NCI-H187 (cell line): ENCODE measurements around the gene PIGS.

ENCODE experiments used
- DNase-seq, 2 experiments: peaks; one replicate each; lab custom pipeline; 2025; lab: John Stamatoyannopoulos, UW

Gene PIGS

GRCh38 chr17:28506763-28507487 lies 64.4 kb downstream of the PIGS start:
- no peak for DNase-seq

DNA sequence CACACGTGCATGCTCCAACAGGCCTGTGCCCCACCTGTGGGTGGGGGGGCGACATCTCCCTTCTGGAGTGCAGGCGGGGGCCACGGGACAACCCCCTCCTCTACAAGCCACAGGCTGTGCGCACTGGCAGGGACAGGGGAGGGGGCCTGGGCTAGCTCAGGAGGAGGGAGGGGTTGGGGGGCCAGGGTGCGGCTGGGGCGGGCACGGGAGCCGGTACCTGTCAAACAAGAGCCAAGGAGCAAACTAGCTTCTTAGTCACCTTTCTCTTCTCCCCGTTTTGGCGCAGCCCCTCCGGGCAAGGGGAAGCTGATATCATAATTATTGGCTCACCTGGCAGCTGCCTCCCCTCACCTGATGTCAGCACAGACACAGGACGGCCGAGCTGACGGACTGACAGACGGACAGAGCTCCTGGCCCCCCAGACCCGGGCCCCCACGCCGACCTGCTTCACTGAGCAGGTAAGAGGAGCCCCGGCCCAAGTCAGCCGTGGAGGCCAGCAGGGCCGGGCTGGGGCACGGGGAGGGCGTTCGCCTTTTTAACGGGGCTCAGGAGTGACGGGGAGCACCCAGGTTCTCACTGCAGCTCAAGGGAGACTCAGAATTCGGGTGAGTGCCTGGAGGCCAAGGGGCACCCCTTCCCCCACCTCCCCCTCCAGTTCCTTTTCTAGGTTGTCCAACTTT lies 65.2 kb downstream of the PIGS start, which contains the start of gene FOXN1:
Gene FOXN1, plus strand, starts transcription at position 363 of the 680 bp plus-strand sequence. CDS start 17,622 bp downstream, outside the sequence.
- no peak for DNase-seq

DNA sequence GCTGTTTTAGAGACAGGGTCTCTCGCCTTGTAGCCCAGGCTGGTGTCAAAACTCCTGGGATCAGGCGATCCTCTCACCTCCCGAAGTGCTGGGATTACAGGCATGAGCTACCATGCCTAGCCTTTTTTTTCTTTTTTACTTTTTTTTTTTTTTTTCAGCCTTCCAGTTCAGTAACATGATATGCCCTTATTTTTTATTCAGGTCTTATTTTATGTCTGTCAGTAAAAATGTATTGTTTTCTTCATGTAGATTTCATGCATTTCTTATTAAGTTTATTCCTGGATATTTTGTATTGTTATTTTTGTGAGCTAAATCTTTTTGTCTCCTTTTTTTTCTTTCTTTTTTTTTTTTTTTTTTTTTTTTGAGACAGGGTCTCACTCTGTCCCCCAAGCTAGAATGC lies 67.9 kb downstream of the PIGS start:
- no peak for DNase-seq
